Keratinocyte (primary cell): Measurements from ENCODE around the gene JAG2. TPM values are rescaled to one million over a fixed set of nuclear protein-coding genes. Genes with fewer than 3 reads are reported as not detected.

Experiments
- DNase-seq: peaks from one replicate; pipeline ENCODE4 v3.0.0-alpha.2; 2011; ENCODE audit warnings: low read depth, missing footprints, low spot score
- FAIRE-seq: peaks from 2 replicates; lab custom pipeline; 2011; peaks lifted over from hg19 to GRCh38; lab: Jason Lieb, UNC
- H2AFZ ChIP-seq: 2 replicates; pipeline ENCODE4 v1.6.0; 2012; ENCODE audit warnings: low read length, control low read depth, inconsistent platforms; ENCODE audit not compliant: control insufficient read depth
- H3K27ac ChIP-seq: 2 replicates; pipeline ENCODE4 v1.5.1; 2011; ENCODE audit warnings: low read length; ENCODE audit not compliant: control insufficient read depth, insufficient read depth
- H3K27me3 ChIP-seq: 3 replicates; pipeline ENCODE4 v1.6.0; 2011; ENCODE audit warnings: low read length; ENCODE audit not compliant: control insufficient read depth, insufficient read depth; ENCODE audit errors: extremely low read depth
- H3K36me3 ChIP-seq, 2 experiments: 2 replicates in 1 of 2; 3 replicates in 1 of 2; pipeline ENCODE4 v1.5.1; 2011; ENCODE audit warnings: low read length in 2 of 2, mild to moderate bottlenecking in 1 of 2; ENCODE audit not compliant: control insufficient read depth in 2 of 2, insufficient read depth in 2 of 2; ENCODE audit errors: extremely low read depth in 1 of 2
- H3K4me1 ChIP-seq: 3 replicates; pipeline ENCODE4 v1.5.1; 2011; ENCODE audit warnings: low read length; ENCODE audit not compliant: control insufficient read depth, insufficient read depth; ENCODE audit errors: extremely low read depth
- H3K4me2 ChIP-seq: 3 replicates; pipeline ENCODE4 v1.6.0; 2011; ENCODE audit warnings: low read depth, low read length; ENCODE audit not compliant: control insufficient read depth, insufficient read depth; ENCODE audit errors: extremely low read depth
- H3K4me3 ChIP-seq, 3 experiments: fragments of 200-600 bp in 1 of 3; sonication (generic) in 1 of 3; 2 replicates in 2 of 3; 3 replicates in 1 of 3; pipeline ENCODE4 v1.5.1; 2011 to 2016; ENCODE audit warnings: low read length in 3 of 3, mild to moderate bottlenecking in 3 of 3, control low read depth in 2 of 3, inconsistent platforms in 1 of 3, low read depth in 1 of 3, mixed read lengths in 1 of 3, mixed run types in 1 of 3, moderate library complexity in 1 of 3; ENCODE audit not compliant: control insufficient read depth in 2 of 3, insufficient read depth in 2 of 3; ENCODE audit errors: extremely low read depth in 1 of 3
- H3K79me2 ChIP-seq: 2 replicates; pipeline ENCODE4 v1.6.0; 2012; ENCODE audit warnings: low read length; ENCODE audit not compliant: control insufficient read depth, insufficient read depth
- H3K9ac ChIP-seq: 3 replicates; pipeline ENCODE4 v1.6.0; 2011; ENCODE audit warnings: low read length; ENCODE audit not compliant: control insufficient read depth, insufficient read depth; ENCODE audit errors: extremely low read depth
- H3K9me1 ChIP-seq: 3 replicates; pipeline ENCODE4 v1.6.0; 2011; ENCODE audit warnings: low read length; ENCODE audit not compliant: control insufficient read depth, insufficient read depth; ENCODE audit errors: extremely low read depth
- H3K9me3 ChIP-seq: 2 replicates; pipeline ENCODE4 v1.5.1; 2012; ENCODE audit warnings: low read depth, low read length; ENCODE audit not compliant: control insufficient read depth
- H4K20me1 ChIP-seq: 3 replicates; pipeline ENCODE4 v1.6.0; 2011; ENCODE audit warnings: low read length; ENCODE audit not compliant: control insufficient read depth, insufficient read depth; ENCODE audit errors: extremely low read depth
- EZH2 ChIP-seq: IDR thresholded peaks from one replicate; pipeline ENCODE4 v1.6.1; 2012; ENCODE audit warnings: inconsistent platforms, mild to moderate bottlenecking, low read length, moderate library complexity
- dilution Hi-C: fragments of 300-500 bp; cut with MboI; formaldehyde crosslinking; loops from one replicate; pipeline ENCODE4 v1.7.0; 2020; ENCODE audit warnings: low sequenced_read_pairs; ENCODE audit not compliant: extremely low pct_ligation_motif_present
- polyA plus RNA-seq, 5 experiments: library from polyadenylated mRNA; depleted of rRNA in 3 of 5; stranded (reverse) in 3 of 5; stranded (forward) in 1 of 5; unstranded in 1 of 5; fragments of >200 nt; gene quantifications; 1 replicate in 1 of 5; 2 replicates in 3 of 5; 3 replicates in 1 of 5; pipeline versions ENCODE4 v1.2.1 to v1.2.3, GENCODE V29; 2011 to 2012; ENCODE audit warnings: missing spikeins in 2 of 5, low read depth in 1 of 5, low replicate concordance in 1 of 5
- TF ChIP-seq, protein P1 (sequence below), 3 experiments: IDR thresholded peaks in 1 of 3; conservative IDR thresholded peaks in 1 of 3; optimal IDR thresholded peaks in 1 of 3; 2 replicates in 2 of 3; 3 replicates in 1 of 3; pipeline versions ENCODE3 to v1.5.1; 2011; ENCODE audit warnings: low read length in 3 of 3, mild to moderate bottlenecking in 3 of 3, moderate library complexity in 2 of 3, control low read depth in 1 of 3, inconsistent platforms in 1 of 3; ENCODE audit not compliant: insufficient read depth in 2 of 3; ENCODE audit errors: extremely low read depth in 1 of 3

Gene JAG2
- polyA plus RNA-seq, 1 donor (not counting 4 experiments of a cell fraction or from before 2014, with no cell fraction given) = 28.3 TPM

DNA sequence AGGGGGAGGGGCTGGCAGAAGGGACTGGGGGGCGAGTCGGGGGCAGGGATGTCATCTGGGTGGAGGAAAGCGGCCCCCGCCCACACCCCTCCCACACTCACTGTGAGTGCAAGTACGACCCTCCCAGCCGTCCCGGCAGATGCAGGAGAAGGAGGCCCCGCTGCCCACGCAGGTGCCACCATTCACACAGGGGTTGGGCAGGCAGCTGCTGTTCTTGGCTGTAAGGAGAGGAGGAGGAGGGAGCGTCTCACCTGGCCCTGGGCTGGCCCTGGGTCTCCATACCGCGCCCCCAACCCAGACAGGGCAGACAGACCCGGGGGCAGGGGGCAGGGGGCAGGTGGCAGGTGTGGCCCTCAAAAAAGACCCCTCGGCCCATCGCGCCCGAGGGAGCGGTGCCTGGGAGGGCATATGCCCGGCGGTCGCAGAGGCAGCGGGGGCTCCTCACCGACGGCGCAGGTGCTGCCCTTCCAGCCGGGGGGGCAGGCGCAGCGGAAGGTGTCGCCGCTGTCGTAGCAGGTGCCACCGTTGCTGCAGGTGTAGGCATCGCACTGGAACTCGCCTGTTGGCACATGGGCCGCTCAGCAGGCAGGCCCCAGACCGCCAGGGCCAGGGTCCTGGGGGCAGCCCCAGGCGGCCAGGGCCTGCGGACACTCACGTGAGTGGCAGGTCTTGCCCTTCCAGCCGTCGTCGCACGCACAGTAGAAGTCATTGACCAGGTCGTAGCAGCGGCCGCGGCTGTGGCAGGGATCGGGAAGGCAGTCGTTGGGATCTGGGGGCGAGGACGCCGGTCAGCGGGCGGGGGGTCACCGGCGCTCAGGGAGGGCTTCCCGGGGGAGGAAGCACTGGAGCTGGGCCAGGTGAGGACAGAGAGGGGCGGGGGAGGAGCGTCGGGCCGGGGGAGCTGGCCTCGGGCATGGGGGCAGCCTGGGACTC is 20.6 kb downstream of the JAG2 start:
- no peaks in the 10 kb centered on the region for H3K4me1 ChIP-seq
- peaks cover 19 to 34% of the 10 kb centered on the region in 2 experiments for H3K36me3 ChIP-seq
- H3K4me2 ChIP-seq = no peak overlapping the region
- no peak overlapping the region for H3K27ac ChIP-seq
- no peaks in the 10 kb centered on the region for H3K79me2 ChIP-seq
- H3K9me1 ChIP-seq = no peaks in the 10 kb centered on the region
- DNase-seq (no peak), FAIRE-seq (no peak)
- peaks cover 7% of the 10 kb centered on the region for H4K20me1 ChIP-seq
- H3K9ac ChIP-seq = no peak overlapping the region
- TF ChIP-seq, protein P1, sequence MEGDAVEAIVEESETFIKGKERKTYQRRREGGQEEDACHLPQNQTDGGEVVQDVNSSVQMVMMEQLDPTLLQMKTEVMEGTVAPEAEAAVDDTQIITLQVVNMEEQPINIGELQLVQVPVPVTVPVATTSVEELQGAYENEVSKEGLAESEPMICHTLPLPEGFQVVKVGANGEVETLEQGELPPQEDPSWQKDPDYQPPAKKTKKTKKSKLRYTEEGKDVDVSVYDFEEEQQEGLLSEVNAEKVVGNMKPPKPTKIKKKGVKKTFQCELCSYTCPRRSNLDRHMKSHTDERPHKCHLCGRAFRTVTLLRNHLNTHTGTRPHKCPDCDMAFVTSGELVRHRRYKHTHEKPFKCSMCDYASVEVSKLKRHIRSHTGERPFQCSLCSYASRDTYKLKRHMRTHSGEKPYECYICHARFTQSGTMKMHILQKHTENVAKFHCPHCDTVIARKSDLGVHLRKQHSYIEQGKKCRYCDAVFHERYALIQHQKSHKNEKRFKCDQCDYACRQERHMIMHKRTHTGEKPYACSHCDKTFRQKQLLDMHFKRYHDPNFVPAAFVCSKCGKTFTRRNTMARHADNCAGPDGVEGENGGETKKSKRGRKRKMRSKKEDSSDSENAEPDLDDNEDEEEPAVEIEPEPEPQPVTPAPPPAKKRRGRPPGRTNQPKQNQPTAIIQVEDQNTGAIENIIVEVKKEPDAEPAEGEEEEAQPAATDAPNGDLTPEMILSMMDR (optimal IDR thresholded peaks at IDR 0.05 in 1 of 3, IDR thresholded peaks at IDR 0.05 in 1 of 3, conservative IDR thresholded peaks at IDR 0.05 in 1 of 3; ENCODE audit: extremely low read depth in 1 of 3, insufficient read depth in 2 of 3, low read length in 3 of 3) = no peak
- TF ChIP-seq EZH2 = no peak
- no peak overlapping the region for H3K4me3 ChIP-seq
- no peak overlapping the region for H2AFZ ChIP-seq
- dilution Hi-C loops = no loop called here
- H3K9me3 ChIP-seq = no peaks in the 10 kb centered on the region
- no peaks in the 10 kb centered on the region for H3K27me3 ChIP-seq

DNA sequence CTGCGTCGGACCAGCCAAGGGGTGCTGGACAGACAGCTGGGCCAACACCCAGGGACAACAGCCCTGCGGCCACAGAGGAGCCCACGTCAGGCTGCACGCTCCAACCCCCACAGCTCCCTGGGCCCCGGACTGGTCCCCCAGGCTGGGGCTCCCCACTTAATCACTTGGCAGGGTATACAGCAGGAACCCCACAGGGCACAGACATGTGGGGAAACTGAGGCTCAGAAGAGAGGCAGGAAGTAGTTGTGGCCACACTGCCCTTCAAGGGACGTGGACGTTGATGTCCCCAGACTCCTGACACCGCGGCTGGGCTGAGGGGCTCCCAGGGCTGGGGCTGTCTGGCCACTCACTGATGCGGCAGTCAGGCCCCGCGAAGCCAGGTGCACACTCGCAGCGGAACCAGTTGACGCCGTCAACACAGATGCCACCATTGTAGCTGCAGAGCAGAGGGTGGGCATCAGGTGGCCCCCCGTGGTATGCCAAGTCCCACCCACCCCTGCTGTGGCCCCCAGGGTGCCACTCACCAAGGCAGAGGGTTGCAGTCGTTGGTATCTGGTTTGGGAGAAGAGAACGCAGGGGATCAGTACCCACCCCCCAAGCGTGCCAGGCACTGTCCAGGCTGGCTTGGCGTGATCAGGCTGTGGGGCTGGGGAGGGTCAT is 21.5 kb downstream of the JAG2 start:
- Histone ChIP-seq H3K4me3 (no peak overlapping the region), H2AFZ (no peak overlapping the region), H3K9ac (no peak overlapping the region), H3K9me1 (no peaks in the 10 kb centered on the region), H3K27ac (no peak overlapping the region), H3K79me2 (no peaks in the 10 kb centered on the region), H3K9me3 (no peaks in the 10 kb centered on the region), H4K20me1 (peaks cover 2% of the 10 kb centered on the region), H3K4me1 (no peaks in the 10 kb centered on the region), H3K4me2 (no peak overlapping the region), H3K27me3 (no peaks in the 10 kb centered on the region), H3K36me3 (peaks cover 17 to 32% of the 10 kb centered on the region in 2 experiments)
- dilution Hi-C loops = no loop called here
- no peak for TF ChIP-seq EZH2
- TF ChIP-seq, protein P1 (optimal IDR thresholded peaks at IDR 0.05 in 1 of 3, IDR thresholded peaks at IDR 0.05 in 1 of 3, conservative IDR thresholded peaks at IDR 0.05 in 1 of 3; ENCODE audit: extremely low read depth in 1 of 3, insufficient read depth in 2 of 3, low read length in 3 of 3) = no peak
- DNase-seq (no peak), FAIRE-seq (no peak)
